ENCODE results near the gene TEX12.

The TEX12 gene

DNA sequence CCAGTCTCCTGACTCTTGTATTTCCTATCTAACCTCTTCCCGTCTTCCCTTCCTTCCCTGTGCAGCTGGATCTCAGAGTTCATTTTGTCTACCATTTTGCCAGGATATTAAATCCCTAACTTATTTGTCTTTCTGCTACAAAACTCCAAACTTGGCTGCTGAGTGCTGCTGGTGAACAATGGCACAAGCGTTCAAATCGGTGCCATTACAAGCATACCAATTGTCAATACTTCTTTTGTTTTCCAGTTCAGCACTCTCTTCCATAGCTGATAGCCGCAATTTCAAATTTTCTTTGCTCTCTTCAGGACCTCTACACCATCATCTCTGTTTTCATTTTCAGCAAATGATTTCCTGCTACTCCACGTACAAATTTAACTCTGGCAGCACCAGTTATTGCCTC, 16.7 kb upstream of the TEX12 start:
- H3K27ac ChIP-seq (ENCODE audit: low read depth, low read length), result no peak overlapping the region
- no peak overlapping the region for H3K4me3 ChIP-seq (ENCODE audit: low read length)
- H3K79me2 ChIP-seq (ENCODE audit: control insufficient read depth, low read length), result no peaks in the 10 kb centered on the region
- H4K20me1 ChIP-seq (ENCODE audit: control insufficient read depth, insufficient read depth, low read depth, low read length), result no peaks in the 10 kb centered on the region
- no peak overlapping the region for H3K4me2 ChIP-seq (ENCODE audit: low read length)
- H3K36me3 ChIP-seq (ENCODE audit: control insufficient read depth, low read length), result no peaks in the 10 kb centered on the region
- H3K4me1 ChIP-seq (ENCODE audit: control insufficient read depth, low read length), result no peaks in the 10 kb centered on the region
- H3K9me2 ChIP-seq (replicated peaks; ENCODE audit: control insufficient read depth, low read length), result no peaks in the 10 kb centered on the region
- no peak for TF ChIP-seq EZH2phosphoT487 (IDR thresholded peaks at IDR 0.05; ENCODE audit: borderline replicate concordance, low read length)
- TF ChIP-seq, protein P1, sequence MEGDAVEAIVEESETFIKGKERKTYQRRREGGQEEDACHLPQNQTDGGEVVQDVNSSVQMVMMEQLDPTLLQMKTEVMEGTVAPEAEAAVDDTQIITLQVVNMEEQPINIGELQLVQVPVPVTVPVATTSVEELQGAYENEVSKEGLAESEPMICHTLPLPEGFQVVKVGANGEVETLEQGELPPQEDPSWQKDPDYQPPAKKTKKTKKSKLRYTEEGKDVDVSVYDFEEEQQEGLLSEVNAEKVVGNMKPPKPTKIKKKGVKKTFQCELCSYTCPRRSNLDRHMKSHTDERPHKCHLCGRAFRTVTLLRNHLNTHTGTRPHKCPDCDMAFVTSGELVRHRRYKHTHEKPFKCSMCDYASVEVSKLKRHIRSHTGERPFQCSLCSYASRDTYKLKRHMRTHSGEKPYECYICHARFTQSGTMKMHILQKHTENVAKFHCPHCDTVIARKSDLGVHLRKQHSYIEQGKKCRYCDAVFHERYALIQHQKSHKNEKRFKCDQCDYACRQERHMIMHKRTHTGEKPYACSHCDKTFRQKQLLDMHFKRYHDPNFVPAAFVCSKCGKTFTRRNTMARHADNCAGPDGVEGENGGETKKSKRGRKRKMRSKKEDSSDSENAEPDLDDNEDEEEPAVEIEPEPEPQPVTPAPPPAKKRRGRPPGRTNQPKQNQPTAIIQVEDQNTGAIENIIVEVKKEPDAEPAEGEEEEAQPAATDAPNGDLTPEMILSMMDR (IDR thresholded peaks at IDR 0.05; ENCODE audit: low read depth, low read length, poor library complexity, severe bottlenecking), result no peak
- no peaks in the 10 kb centered on the region for H3F3A ChIP-seq (ENCODE audit: control insufficient read depth, insufficient read depth)
- H3K27me3 ChIP-seq (ENCODE audit: control insufficient read depth, low read length), result peaks cover 3% of the 10 kb centered on the region; the same call in 1 of the 2 replicates
- H3K9me3 ChIP-seq (ENCODE audit: control insufficient read depth, insufficient read depth, low read length), result no peaks in the 10 kb centered on the region

DNA sequence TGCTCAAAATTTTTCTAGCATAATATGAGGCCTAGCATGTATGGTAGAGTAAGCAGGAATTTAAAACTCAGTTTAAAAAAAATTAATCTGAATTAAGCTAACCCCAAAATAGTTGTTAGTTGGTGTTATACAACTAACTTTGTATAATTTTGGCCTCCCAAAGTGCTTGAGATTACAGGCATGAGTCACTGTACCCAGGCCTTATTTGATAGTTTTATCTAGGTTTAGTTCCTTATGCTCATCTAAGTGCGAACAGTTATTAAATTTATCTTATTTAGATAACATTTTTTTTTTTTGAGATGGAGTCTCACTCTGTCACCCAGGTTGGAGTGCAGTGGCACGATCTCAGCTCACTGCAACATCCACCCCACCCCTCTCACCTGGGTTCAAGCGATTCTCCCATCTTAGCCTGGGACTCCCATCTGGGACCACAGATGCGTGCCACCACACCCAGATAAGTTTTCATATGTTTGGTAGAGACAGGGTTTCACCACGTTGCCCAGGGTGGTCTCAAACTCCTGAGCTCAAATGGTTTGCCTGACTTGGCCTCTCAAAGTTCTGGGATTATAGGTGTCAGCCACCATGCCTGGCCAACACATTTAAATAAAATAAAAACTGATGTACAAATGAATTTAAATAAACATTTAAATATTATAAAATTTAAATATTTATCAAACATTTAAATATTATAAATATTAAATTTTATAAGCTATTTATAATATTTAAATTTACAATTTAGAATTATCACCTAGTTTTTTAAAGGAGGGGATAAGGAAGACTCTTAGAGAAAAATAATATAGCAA, 10.8 kb upstream of the TEX12 start:
- H3K27ac ChIP-seq (ENCODE audit: low read depth, low read length), result no peak overlapping the region
- H3K27me3 ChIP-seq (ENCODE audit: control insufficient read depth, low read length), result no peaks in the 10 kb centered on the region
- no peaks in the 10 kb centered on the region for H4K20me1 ChIP-seq (ENCODE audit: control insufficient read depth, insufficient read depth, low read depth, low read length)
- H3K4me3 ChIP-seq (ENCODE audit: low read length), result no peak overlapping the region
- no peak for TF ChIP-seq EZH2phosphoT487 (IDR thresholded peaks at IDR 0.05; ENCODE audit: borderline replicate concordance, low read length)
- TF ChIP-seq, protein P1 (IDR thresholded peaks at IDR 0.05; ENCODE audit: low read depth, low read length, poor library complexity, severe bottlenecking), result no peak
- H3K4me2 ChIP-seq (ENCODE audit: low read length), result no peak overlapping the region
- H3K4me1 ChIP-seq (ENCODE audit: control insufficient read depth, low read length), result peaks cover 13% of the 10 kb centered on the region; the same call in 1 of the 2 replicates
- H3F3A ChIP-seq (ENCODE audit: control insufficient read depth, insufficient read depth), result no peaks in the 10 kb centered on the region
- H3K79me2 ChIP-seq (ENCODE audit: control insufficient read depth, low read length), result no peaks in the 10 kb centered on the region
- H3K36me3 ChIP-seq (ENCODE audit: control insufficient read depth, low read length), result no peaks in the 10 kb centered on the region
- H3K9me3 ChIP-seq (ENCODE audit: control insufficient read depth, insufficient read depth, low read length), result no peaks in the 10 kb centered on the region
- H3K9me2 ChIP-seq (replicated peaks; ENCODE audit: control insufficient read depth, low read length), result no peaks in the 10 kb centered on the region

DNA sequence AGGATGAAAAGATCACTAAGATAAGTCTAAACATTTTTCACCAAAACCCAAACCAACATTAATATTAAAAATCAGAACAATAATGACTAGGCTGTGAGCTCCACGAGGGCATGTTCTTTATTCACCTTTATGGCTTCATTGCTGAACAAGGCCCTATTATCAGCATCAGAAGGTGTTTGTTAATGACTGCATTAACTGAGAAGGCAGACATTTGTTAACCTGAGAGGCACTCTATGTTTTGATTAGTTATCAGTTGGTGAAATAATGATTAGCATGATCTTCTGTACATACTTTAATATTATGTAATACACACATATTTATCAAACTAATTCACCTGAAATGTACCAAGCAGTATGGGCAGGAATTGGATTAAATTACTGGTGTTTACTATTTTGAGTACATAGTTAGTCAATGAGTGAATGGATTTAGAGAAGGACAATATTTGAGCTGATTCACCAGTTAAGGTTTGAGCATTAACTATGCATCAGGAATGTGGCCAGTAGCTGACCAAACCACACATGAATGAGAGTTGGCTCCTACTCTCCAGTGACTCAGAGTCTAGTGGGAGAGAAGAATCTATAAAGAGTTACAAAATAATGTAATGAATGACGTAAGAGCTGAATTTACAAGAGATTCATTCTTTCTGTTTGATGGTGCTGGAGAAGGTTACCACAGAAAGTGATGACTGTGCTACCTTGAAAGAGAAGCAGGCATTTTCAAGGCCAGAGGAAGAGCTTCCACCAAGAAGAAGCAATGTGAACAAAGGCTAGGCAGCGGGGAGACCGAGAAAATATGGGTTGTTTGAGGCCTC, 10.0 kb upstream of the TEX12 start:
- Histone ChIP-seq H3K79me2 (ENCODE audit: control insufficient read depth, low read length) (no peaks in the 10 kb centered on the region), H3K27ac (ENCODE audit: low read depth, low read length) (no peak overlapping the region), H3K4me2 (ENCODE audit: low read length) (no peak overlapping the region)

More for the DNA sequence above, 10.0 kb upstream of the TEX12 start:
- Histone ChIP-seq H3K4me3 (ENCODE audit: low read length) (no peak overlapping the region), H3K36me3 (ENCODE audit: control insufficient read depth, low read length) (no peaks in the 10 kb centered on the region), H3K9me3 (ENCODE audit: control insufficient read depth, insufficient read depth, low read length) (no peaks in the 10 kb centered on the region), H3K27me3 (ENCODE audit: control insufficient read depth, low read length) (no peaks in the 10 kb centered on the region), H3K9me2 (replicated peaks; ENCODE audit: control insufficient read depth, low read length) (no peaks in the 10 kb centered on the region), H4K20me1 (ENCODE audit: control insufficient read depth, insufficient read depth, low read depth, low read length) (no peaks in the 10 kb centered on the region), H3F3A (ENCODE audit: control insufficient read depth, insufficient read depth) (no peaks in the 10 kb centered on the region), H3K4me1 (ENCODE audit: control insufficient read depth, low read length) (peaks cover 13% of the 10 kb centered on the region; the same call in 1 of the 2 replicates)
- TF ChIP-seq EZH2phosphoT487 (IDR thresholded peaks at IDR 0.05; ENCODE audit: borderline replicate concordance, low read length), result no peak
- TF ChIP-seq, protein P1 (IDR thresholded peaks at IDR 0.05; ENCODE audit: low read depth, low read length, poor library complexity, severe bottlenecking), result no peak

All from DOHH2 (cell line).